Nucleus accumbens (tissue), 56 donors: ENCODE results near the gene RAB40AL.

Experiments
- DNase-seq, 56 donors: peaks; one replicate each; lab custom pipeline; 2025; lab: John Stamatoyannopoulos, UW

RAB40AL gene

DNA sequence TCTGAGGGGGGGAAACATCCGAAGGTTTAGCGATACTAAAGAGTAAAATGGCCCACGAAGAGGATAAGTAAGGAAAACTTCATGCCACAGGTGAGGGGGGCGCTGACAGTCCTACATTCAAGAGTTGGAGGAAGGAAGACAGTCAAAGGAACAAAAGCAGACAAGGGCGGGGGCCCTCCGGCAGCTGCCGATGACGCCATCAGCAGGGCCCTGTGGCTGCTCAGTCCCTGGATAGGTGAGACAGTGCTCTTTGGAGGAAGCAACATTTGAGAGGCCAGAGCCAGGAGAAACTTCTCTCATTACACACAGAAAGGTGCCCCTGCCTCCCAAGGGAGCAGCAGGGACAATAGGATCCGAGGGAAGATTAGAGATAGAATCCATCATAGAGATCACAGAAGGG, 41.5 kb downstream of the RAB40AL start:
- no peak for DNase-seq

DNA sequence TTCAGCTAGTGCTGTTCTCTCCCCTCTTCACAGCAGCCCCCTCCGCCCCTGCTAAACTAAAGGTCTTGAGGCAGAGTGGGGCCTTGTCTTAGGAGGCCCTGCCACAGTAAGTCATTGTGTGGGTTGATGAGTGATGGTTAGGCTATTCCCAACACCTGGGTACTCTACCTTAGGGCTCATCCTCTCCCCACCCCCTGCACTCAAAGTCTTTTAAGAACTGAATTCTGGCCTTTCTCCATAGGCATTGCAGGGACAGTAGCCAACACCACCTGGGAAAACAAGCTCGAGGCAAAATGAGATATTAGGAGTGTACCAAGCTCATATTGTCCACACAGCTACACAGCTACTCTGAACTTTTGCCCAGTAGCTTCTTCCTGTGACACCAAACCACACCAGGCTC, 42.5 kb downstream of the RAB40AL start:
- no peak for DNase-seq

DNA sequence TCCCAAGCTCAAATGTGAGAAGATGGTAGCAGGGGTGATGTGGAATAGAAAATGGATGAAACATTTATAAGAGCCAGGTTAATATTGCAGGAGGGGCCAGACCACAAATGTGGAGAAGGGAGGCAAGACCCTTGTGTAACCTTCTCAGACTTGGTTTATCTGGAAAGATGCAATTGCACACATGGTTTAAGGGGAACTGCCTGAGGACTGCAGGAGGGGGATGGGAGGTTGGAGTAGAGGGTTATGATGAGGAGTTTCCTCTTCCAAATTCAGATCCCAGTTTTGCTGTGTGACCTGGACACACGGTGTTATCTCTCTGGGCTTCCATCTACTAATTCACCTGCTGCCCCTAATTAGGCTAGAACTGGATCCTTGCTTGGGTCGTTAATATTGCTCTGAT, 46.1 kb downstream of the RAB40AL start:
- no peak for DNase-seq

GRCh38 chrX:102985192-102985591, 48.1 kb downstream of the RAB40AL start:
- no peak for DNase-seq
